ENCODE results near the gene PRKAG2.

The PRKAG2 gene

DNA sequence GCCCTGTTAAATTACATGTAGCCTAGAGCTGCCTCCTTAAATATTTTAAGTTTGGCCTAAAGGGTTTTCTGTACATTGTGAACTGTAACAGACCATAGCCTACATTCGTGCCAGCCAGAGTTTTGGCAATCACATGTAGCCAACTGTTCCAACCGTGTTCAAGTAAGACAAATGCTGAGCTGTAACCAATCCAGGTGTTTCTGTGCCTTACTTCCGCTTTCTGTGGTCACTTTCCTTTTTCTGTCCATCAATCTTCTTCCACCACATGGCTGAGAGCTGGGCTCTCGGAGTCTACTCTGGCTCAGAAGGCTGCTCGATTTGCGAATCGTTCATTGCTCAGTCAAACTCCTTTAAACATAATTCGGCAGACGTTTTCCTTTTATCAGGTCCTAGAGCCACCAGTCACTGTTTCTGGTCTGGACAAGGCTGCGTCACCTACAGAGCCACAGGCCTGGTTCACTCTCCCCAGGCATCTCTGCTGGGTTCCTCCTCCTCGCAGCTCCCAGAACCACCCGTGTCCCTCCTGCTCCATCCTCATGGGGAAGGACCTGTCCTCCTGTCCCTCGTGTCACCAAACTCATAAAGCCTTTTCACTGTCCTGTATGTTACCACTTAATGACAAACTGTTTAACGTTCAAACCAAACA is 199.2 kb downstream of the PRKAG2 start:
- Histone ChIP-seq H2AFZ (ENCODE audit: low read depth) (no peak overlapping the region), H3K36me3 (ENCODE audit: insufficient read depth) (no peaks in the 10 kb centered on the region), H3K4me3 (IDR thresholded peaks at IDR 0.05; ENCODE audit: insufficient read depth, low read depth, low read length) (no peak overlapping the region), H3K27me3 (ENCODE audit: insufficient read depth, low read depth) (no peaks in the 10 kb centered on the region), H3K4me2 (no peak overlapping the region), H3K79me2 (ENCODE audit: insufficient read depth, low read depth) (no peaks in the 10 kb centered on the region), H4K20me1 (ENCODE audit: insufficient read depth) (no peaks in the 10 kb centered on the region), H3K9ac (no peak overlapping the region), H3K27ac (no peak overlapping the region), H3K4me1 (ENCODE audit: low read depth, poor library complexity, severe bottlenecking) (no peaks in the 10 kb centered on the region)
- TF ChIP-seq, protein P1, sequence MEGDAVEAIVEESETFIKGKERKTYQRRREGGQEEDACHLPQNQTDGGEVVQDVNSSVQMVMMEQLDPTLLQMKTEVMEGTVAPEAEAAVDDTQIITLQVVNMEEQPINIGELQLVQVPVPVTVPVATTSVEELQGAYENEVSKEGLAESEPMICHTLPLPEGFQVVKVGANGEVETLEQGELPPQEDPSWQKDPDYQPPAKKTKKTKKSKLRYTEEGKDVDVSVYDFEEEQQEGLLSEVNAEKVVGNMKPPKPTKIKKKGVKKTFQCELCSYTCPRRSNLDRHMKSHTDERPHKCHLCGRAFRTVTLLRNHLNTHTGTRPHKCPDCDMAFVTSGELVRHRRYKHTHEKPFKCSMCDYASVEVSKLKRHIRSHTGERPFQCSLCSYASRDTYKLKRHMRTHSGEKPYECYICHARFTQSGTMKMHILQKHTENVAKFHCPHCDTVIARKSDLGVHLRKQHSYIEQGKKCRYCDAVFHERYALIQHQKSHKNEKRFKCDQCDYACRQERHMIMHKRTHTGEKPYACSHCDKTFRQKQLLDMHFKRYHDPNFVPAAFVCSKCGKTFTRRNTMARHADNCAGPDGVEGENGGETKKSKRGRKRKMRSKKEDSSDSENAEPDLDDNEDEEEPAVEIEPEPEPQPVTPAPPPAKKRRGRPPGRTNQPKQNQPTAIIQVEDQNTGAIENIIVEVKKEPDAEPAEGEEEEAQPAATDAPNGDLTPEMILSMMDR (conservative IDR thresholded peaks at IDR 0.05; ENCODE audit: low read depth, low read length) = no peak

DNA sequence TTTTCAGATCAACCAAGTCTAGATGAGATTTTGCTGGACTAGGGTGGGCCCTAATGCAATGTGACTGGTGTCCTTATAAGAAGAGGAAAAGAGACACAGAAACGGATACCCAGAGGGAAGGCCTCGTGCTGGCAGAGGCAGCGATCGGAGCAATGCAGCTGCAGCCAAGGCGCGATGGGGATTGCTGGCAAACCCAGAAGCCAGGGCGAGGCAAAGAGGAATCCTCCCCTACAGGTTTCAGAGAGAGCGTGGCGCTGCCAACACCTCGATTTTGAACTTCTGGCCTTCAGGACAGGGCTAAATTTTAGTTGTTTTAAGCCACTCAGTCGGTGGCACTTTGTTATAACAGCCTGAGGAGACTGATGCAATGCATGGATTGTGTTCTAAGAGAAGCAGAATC is 200.2 kb downstream of the PRKAG2 start:
- no peaks in the 10 kb centered on the region for H4K20me1 ChIP-seq (ENCODE audit: insufficient read depth)
- H3K36me3 ChIP-seq (ENCODE audit: insufficient read depth) = no peaks in the 10 kb centered on the region
- H2AFZ ChIP-seq (ENCODE audit: low read depth) = no peak overlapping the region
- H3K79me2 ChIP-seq (ENCODE audit: insufficient read depth, low read depth) = no peaks in the 10 kb centered on the region
- TF ChIP-seq, protein P1 (conservative IDR thresholded peaks at IDR 0.05; ENCODE audit: low read depth, low read length) = no peak
- H3K27me3 ChIP-seq (ENCODE audit: insufficient read depth, low read depth) = no peaks in the 10 kb centered on the region
- H3K4me3 ChIP-seq (IDR thresholded peaks at IDR 0.05; ENCODE audit: insufficient read depth, low read depth, low read length) = no peak overlapping the region
- no peak overlapping the region for H3K4me2 ChIP-seq
- no peak overlapping the region for H3K27ac ChIP-seq
- no peak overlapping the region for H3K9ac ChIP-seq
- no peaks in the 10 kb centered on the region for H3K4me1 ChIP-seq (ENCODE audit: low read depth, poor library complexity, severe bottlenecking)

DNA sequence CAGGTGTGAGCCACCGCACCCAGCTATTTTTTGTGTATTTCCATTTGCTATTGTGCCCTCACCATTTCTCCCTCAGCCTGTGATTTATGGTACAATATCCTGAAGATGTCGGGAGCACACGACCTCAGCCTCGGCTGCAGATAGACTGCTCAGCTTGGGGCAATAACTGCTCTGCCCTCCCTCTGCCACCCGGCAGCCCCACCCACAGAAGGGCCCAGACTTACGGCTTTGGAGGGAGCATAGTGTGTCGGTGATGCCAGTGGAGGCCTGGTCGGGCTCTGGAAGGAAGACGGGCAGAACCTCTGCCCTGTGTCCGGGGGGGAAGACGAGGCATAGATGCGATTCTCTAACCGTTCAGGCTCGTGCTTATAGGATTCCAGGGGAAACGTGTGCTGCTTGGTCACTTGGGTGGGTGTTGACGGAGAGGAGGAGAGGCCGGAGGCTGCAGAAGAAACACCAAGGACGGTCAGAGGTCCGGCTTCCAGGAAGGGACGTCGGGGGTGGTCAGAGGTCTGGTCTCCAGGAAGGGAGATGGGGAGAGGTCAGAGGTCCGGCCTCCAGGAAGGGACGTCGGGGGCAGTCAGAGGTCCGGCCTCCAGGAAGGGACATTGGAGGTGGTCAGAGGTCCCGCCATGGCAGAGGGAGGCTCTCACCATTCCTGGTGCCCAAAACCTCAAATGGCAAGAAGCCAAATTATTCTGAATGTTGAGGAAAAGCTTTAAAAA is 201.6 kb downstream of the PRKAG2 start:
- no peaks in the 10 kb centered on the region for H3K4me1 ChIP-seq (ENCODE audit: low read depth, poor library complexity, severe bottlenecking)
- no peaks in the 10 kb centered on the region for H3K27me3 ChIP-seq (ENCODE audit: insufficient read depth, low read depth)
- no peak overlapping the region for H2AFZ ChIP-seq (ENCODE audit: low read depth)
- no peaks in the 10 kb centered on the region for H4K20me1 ChIP-seq (ENCODE audit: insufficient read depth)
- no peaks in the 10 kb centered on the region for H3K36me3 ChIP-seq (ENCODE audit: insufficient read depth)
- TF ChIP-seq, protein P1 (conservative IDR thresholded peaks at IDR 0.05; ENCODE audit: low read depth, low read length) = no peak
- no peak overlapping the region for H3K27ac ChIP-seq
- H3K4me3 ChIP-seq (IDR thresholded peaks at IDR 0.05; ENCODE audit: insufficient read depth, low read depth, low read length) = no peak overlapping the region
- no peak overlapping the region for H3K4me2 ChIP-seq
- H3K79me2 ChIP-seq (ENCODE audit: insufficient read depth, low read depth) = no peaks in the 10 kb centered on the region
- no peak overlapping the region for H3K9ac ChIP-seq

DNA sequence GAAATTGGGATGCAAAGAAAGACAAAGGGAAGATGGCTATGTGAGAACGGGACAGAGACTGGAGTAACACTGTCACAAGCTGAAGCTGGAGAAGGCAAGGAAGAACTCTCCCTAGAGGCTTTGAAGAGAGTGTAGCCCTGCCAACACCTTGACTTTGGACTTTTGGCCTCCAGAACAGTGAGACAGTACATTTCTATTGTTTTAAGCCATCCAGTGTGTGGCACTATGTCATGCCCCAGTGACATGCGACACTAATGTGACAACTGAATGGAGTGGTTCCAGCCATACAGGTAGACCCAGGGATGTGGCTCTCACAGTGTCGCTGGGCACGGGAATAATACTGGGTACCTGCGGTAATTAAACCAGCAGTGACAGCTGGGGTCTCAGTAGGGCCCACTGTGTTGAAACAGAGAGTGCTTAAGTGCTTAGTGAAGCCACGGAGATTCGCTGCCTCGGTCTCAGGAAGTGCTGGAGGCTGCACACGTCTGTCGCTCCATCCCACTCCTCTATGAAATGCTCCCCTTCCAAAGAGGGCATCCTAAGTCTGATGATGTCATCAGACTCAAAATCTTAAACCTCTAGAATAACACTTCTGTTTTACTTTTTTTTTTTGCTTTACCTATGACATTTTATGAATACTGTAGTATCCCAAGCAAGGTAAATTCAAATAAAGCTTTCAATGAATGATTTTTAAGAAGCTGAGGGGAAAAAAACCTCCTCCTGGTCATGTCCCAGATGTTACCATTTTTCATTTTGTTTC is 202.6 kb downstream of the PRKAG2 start:
- no peak overlapping the region for H3K4me2 ChIP-seq
- H4K20me1 ChIP-seq (ENCODE audit: insufficient read depth) = no peaks in the 10 kb centered on the region
- TF ChIP-seq, protein P1 (conservative IDR thresholded peaks at IDR 0.05; ENCODE audit: low read depth, low read length) = no peak
- no peak overlapping the region for H3K27ac ChIP-seq
- no peaks in the 10 kb centered on the region for H3K36me3 ChIP-seq (ENCODE audit: insufficient read depth)
- no peaks in the 10 kb centered on the region for H3K27me3 ChIP-seq (ENCODE audit: insufficient read depth, low read depth)
- H2AFZ ChIP-seq (ENCODE audit: low read depth) = no peak overlapping the region
- no peaks in the 10 kb centered on the region for H3K79me2 ChIP-seq (ENCODE audit: insufficient read depth, low read depth)
- no peaks in the 10 kb centered on the region for H3K4me1 ChIP-seq (ENCODE audit: low read depth, poor library complexity, severe bottlenecking)
- H3K4me3 ChIP-seq (IDR thresholded peaks at IDR 0.05; ENCODE audit: insufficient read depth, low read depth, low read length) = no peak overlapping the region
- H3K9ac ChIP-seq = no peak overlapping the region
